Measurements from ENCODE around the gene PCDHB8.
"Not testable (repeated sequence)": the region's sequence is repeated elsewhere in the genome, so short reads cannot be mapped to it uniquely, and the experiment has no call there.

Gene PCDHB8

DNA sequence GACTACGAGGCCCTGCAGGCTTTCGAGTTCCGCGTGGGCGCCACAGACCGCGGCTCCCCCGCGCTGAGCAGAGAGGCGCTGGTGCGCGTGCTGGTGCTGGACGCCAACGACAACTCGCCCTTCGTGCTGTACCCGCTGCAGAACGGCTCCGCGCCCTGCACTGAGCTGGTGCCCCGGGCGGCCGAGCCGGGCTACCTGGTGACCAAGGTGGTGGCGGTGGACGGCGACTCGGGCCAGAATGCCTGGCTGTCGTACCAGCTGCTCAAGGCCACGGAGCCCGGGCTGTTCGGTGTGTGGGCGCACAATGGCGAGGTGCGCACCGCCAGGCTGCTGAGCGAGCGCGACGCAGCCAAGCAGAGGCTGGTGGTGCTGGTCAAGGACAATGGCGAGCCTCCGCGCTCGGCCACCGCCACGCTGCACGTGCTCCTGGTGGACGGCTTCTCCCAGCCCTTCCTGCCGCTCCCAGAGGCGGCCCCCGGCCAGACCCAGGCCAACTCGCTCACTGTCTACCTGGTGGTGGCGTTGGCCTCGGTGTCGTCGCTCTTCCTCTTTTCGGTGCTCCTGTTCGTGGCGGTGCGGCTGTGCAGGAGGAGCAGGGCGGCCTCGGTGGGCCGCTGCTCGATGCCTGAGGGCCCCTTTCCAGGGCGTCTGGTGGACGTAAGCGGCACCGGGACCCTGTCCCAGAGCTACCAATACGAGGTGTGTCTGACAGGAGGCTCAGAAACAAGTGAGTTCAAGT, 6.7 kb downstream of the PCDHB8 start:
- not testable (repeated sequence) for DNase-seq (ENCODE audit: low read depth)

DNA sequence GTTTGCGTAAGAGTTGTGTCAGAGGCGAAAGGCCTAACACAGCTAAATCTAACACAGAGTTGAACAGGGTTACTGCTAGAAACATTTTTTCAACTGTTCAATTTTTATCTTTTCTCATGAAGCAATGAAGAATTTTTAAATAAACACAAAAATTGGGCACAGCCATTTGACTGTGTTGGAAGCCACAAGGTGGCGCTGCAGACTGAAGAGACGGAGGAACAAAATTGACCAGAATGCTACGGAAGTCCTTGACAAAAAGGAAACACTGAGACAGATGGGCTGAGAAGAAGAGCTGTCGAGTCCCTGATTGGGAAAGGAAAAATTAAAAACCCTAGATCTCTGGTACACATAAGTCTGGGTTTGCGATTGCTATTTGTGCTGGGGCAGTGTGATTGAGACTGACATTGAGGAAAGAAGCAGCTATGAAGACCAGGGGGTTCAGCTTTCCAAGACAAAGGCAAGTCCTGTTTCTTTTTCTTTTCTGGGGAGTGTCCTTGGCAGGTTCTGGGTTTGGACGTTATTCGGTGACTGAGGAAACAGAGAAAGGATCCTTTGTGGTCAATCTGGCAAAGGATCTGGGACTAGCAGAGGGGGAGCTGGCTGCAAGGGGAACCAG, 9.4 kb downstream of the PCDHB8 start, which contains the start of gene PCDHB9:
Gene PCDHB9, plus strand, starts transcription at position 265 of the 616 bp plus-strand sequence. Its CDS starts 158 bp downstream, at position 423.
- no peak for DNase-seq (ENCODE audit: low read depth)

DNA sequence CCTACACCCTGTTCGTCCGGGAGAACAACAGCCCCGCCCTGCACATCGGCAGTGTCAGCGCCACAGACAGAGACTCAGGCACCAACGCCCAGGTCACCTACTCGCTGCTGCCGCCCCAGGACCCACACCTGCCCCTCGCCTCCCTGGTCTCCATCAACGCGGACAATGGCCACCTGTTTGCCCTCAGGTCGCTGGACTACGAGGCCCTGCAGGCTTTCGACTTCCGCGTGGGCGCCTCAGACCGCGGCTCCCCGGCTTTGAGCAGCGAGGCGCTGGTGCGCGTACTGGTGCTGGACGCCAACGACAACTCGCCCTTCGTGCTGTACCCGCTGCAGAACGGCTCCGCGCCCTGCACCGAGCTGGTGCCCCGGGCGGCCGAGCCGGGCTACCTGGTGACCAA, 11.1 kb downstream of the PCDHB8 start:
- DNase-seq (ENCODE audit: low read depth): not testable (repeated sequence)

DNA sequence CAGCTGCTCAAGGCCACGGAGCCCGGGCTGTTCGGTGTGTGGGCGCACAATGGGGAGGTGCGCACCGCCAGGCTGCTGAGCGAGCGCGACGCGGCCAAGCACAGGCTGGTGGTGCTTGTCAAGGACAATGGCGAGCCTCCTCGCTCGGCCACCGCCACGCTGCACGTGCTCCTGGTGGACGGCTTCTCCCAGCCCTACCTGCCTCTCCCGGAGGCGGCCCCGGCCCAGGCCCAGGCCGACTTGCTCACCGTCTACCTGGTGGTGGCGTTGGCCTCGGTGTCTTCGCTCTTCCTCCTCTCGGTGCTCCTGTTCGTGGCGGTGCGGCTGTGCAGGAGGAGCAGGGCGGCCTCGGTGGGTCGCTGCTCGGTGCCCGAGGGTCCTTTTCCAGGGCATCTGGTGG, 11.5 kb downstream of the PCDHB8 start:
- DNase-seq (ENCODE audit: low read depth): not testable (repeated sequence)

- no peak for DNase-seq (ENCODE audit: low read depth)
These were observed 14.6 kb downstream of the PCDHB8 start, which contains the start of gene PCDHB10 for GRCh38 chr5:141192110-141192725. TSS of gene PCDHB10 (plus strand) at chr5:141192353. CDS start at chr5:141192553, 200 bp downstream.

DNA sequence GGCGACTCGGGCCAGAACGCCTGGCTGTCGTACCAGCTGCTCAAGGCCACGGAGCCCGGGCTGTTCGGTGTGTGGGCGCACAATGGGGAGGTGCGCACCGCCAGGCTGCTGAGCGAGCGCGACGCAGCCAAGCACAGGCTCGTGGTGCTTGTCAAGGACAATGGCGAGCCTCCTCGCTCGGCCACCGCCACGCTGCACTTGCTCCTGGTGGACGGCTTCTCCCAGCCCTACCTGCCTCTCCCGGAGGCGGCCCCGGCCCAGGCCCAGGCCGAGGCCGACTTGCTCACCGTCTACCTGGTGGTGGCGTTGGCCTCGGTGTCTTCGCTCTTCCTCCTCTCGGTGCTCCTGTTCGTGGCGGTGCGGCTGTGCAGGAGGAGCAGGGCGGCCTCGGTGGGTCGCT, 16.7 kb downstream of the PCDHB8 start:
- not testable (repeated sequence) for DNase-seq (ENCODE audit: low read depth)

GRCh38 chr5:141196363-141196762, 18.8 kb downstream of the PCDHB8 start:
- DNase-seq (ENCODE audit: low read depth): no peak

- DNase-seq (ENCODE audit: low read depth): no peak
These were observed 22.0 kb downstream of the PCDHB8 start, which contains the start of gene PCDHB11 for GRCh38 chr5:141199359-141200235. TSS of gene PCDHB11 (plus strand) at chr5:141199627. CDS start at chr5:141199775, 148 bp downstream.

DNA sequence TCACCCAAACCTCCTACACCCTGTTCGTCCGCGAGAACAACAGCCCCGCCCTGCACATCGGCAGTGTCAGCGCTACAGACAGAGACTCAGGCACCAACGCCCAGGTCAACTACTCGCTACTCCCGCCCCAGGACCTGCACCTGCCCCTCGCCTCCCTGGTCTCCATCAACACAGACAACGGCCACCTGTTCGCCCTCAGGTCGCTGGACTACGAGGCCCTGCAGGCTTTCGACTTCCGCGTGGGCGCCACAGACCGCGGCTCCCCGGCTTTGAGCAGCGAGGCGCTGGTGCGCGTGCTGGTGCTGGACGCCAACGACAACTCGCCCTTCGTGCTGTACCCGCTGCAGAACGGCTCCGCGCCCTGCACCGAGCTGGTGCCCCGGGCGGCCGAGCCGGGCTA, 23.5 kb downstream of the PCDHB8 start:
- DNase-seq (ENCODE audit: low read depth): not testable (repeated sequence)

GRCh38 chr5:141201646-141202045, 24.1 kb downstream of the PCDHB8 start:
- DNase-seq (ENCODE audit: low read depth): not testable (repeated sequence)

DNA sequence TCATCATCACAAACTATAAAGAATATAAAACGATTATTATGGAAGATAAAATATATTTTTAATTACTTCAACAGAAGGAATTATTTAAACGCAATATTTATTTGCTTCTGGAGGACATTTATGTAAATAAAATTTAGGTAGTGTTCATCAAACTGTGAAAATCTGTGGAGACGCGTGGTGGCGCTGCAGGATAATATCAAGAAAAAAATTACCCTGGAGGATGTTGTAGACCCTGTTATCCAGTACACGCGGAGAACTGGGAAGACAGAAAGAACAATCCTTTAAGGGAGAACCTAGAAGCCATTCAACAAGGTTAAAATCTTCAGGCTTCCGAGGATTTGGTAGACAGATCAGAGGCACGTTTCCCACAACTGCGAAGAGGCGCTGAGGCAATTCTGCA, 30.9 kb downstream of the PCDHB8 start, which contains the start of gene PCDHB12:
Gene PCDHB12, plus strand, starts transcription at position 242 of the 400 bp plus-strand sequence. CDS start 189 bp downstream, outside the sequence.
- no peak for DNase-seq (ENCODE audit: low read depth)

- not testable (repeated sequence) for DNase-seq (ENCODE audit: low read depth)
These were observed 32.7 kb downstream of the PCDHB8 start for GRCh38 chr5:141210281-141210680.

- DNase-seq (ENCODE audit: low read depth): not testable (repeated sequence)
These were observed 33.3 kb downstream of the PCDHB8 start for GRCh38 chr5:141210849-141211248.

GRCh38 chr5:141213656-141214339, 36.2 kb downstream of the PCDHB8 start, which contains the start of gene PCDHB13:
TSS of gene PCDHB13 (plus strand) at chr5:141213919. CDS start at chr5:141214124, 205 bp downstream.
- not testable (repeated sequence) for DNase-seq (ENCODE audit: low read depth)

- not testable (repeated sequence) for DNase-seq (ENCODE audit: low read depth)
These were observed 37.0 kb downstream of the PCDHB8 start for GRCh38 chr5:141214583-141214982.

DNA sequence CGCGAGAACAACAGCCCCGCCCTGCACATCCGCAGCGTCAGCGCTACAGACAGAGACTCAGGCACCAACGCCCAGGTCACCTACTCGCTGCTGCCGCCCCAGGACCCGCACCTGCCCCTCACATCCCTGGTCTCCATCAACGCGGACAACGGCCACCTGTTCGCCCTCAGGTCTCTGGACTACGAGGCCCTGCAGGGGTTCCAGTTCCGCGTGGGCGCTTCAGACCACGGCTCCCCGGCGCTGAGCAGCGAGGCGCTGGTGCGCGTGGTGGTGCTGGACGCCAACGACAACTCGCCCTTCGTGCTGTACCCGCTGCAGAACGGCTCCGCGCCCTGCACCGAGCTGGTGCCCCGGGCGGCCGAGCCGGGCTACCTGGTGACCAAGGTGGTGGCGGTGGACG, 37.9 kb downstream of the PCDHB8 start:
- DNase-seq (ENCODE audit: low read depth): not testable (repeated sequence)

DNA sequence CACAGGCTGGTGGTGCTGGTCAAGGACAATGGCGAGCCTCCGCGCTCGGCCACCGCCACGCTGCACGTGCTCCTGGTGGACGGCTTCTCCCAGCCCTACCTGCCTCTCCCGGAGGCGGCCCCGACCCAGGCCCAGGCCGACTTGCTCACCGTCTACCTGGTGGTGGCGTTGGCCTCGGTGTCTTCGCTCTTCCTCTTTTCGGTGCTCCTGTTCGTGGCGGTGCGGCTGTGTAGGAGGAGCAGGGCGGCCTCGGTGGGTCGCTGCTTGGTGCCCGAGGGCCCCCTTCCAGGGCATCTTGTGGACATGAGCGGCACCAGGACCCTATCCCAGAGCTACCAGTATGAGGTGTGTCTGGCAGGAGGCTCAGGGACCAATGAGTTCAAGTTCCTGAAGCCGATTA, 38.4 kb downstream of the PCDHB8 start:
- DNase-seq (ENCODE audit: low read depth): not testable (repeated sequence)

DNA sequence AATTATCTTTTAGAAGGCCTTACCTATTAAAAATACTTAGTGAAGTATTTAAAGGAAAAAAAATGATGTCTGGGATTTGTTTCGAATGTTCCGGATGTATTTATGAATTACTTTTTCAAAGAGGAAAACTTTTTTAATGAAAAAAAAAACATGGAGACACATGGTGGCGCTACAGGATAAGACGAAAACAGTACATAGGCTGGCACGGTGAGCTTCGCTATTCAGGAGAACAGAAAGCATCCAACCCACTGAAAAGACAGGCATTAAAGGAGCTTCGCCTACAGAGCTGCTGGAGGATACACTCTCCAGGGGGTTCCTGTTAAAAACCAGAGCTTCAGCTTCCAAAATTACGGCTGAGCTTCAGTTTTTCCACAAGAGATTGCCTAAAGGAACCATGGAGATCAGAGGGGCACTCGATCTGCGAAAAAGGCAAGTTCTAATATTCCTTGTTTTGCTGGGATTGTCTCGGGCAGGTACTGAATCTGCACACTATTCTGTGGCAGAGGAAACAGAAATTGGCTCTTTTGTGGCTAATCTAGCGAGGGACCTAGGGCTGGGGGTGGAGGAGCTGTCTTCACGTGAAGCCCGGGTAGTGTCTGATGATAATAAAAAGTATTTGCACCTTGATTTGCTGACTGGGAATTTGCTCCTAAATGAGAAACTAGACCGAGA, 45.7 kb downstream of the PCDHB8 start, which contains the start of gene PCDHB14:
Gene PCDHB14, plus strand, starts transcription at position 232 of the 672 bp plus-strand sequence. Its CDS starts 163 bp downstream, at position 395.
- DNase-seq (ENCODE audit: low read depth): peak; percentile 40

- DNase-seq (ENCODE audit: low read depth): not testable (repeated sequence)
These were observed 47.3 kb downstream of the PCDHB8 start for GRCh38 chr5:141224844-141225243.

DNA sequence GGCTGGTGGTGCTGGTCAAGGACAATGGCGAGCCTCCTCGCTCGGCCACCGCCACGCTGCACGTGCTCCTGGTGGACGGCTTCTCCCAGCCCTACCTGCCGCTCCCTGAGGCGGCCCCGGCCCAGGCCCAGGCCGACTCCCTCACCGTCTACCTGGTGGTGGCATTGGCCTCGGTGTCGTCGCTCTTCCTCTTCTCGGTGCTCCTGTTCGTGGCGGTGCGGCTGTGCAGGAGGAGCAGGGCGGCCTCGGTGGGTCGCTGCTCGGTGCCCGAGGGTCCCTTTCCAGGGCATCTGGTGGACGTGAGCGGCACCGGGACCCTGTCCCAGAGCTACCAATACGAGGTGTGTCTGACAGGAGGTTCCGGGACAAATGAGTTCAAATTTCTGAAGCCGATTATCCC, 47.8 kb downstream of the PCDHB8 start:
- DNase-seq (ENCODE audit: low read depth): not testable (repeated sequence)

Data from HS-5 (cell line).